ENCODE measurements around the gene WDR64.
"Not testable (repeated sequence)": the region's sequence is repeated elsewhere in the genome, so short reads cannot be mapped to it uniquely, and the experiment has no call there.

WDR64 gene

DNA sequence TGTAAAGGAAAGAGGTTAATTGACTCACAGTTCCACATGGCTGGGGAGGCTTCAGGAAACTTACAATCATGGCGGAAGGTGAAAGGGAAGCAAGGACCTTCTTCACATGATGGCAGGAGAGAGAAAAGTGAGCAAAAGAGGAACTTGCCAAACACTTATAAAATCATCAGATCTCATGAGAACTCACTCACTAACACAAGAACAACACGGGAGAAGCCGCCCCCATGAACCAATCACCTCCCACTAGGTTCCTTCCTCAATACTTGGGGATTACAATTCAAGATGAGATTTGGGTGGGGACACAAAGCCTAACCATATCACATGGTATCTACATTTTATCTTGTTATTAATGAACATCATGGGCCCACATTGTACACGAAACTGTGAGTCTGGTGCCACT lies 51.7 kb downstream of the WDR64 start:
- DNase-seq = not testable (repeated sequence)

DNA sequence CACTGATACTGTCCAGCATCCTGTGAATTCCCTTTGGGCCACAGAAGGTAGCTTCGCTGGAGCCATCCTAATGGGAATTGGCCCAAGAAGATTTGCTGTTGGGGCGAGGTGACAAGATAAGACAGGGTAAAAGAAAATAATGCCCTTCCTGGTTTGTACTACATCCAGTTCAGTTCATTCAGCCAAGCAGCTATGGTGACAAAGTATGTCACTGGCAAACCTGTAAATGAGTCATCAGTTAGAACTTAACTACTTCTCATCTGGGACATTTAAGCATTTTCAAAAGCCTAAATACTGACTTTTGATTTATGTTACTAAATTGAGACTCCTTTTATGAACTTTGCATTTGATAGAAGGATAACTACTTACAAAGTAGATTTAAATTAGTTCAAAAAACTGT lies 54.2 kb downstream of the WDR64 start:
- no peak for DNase-seq

DNA sequence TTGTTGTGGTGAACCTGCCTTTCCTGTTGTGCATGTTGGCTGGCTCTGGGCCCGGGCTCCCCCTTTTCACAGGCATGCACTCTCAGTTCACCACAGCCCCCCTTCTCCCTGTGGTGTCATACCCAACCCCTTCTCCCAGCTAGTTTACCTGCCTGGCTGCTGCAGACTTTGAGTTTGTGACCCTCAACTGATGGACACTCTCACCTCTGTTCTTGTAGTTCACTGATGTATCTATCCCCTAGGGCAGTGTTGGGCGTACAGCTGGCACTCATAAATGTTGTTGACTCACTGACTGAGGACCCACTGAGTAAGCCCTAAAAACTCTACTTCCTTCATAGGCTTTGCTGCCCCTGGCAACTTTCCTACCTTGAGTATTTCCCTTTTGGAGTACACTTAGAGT lies 54.9 kb downstream of the WDR64 start:
- no peak for DNase-seq

DNA sequence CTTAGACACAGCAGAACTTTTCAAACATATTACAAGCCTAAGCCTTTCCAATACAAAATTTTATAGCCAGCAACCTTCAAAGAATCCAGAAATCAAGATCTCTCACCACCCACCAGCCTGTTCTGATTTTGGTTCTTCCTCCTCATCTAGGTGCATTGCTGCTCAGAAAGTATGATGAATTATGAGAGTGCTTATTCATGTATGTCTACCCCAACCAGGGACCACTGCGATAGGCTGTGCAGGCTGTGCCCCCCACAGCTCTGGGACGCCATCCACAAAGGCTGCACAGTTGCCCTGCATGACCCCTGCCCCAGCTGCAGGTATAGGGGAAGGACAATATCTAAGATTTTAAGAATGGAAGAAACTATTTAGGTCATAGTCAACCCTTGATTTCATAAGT lies 55.4 kb downstream of the WDR64 start:
- no peak for DNase-seq

DNA sequence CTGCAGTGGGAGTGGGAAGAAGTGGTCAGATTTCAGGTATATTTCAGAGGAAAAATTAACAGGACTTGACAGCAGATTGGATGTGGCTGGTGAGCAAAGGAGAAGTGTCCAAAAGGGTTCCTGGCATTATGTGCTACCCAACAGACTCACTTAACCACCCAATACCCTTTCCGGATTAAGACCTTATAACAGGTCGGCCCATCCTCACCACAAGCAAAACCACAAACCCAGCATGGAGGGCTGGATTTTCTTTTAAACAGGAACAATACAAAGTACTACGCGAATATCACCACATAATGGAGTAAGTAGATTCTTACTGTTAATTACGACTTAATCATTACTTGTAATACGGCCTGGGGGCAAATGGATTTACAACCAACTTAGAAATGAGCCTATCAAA lies 59.2 kb downstream of the WDR64 start:
- no peak for DNase-seq

DNA sequence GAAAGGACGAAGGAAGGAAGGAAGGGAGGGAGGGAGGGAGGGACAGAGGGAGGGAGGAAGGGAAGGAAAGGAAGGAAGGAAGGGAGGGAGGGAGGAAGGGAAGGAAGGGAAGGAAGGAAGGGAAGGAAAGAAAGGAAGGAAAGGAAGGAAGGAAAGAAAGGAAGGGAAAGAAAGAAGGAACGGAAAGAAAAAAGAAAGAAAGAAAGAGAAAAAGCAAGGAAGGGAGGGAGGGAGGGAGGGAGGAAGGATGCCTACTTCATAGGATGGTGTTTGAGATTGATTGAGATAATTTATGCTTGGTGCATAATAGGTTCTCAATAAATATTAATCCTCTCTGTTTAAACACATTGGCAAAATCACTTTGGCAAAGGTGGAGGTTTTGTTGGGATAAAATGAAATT lies 61.2 kb downstream of the WDR64 start:
- no peak for DNase-seq

DNA sequence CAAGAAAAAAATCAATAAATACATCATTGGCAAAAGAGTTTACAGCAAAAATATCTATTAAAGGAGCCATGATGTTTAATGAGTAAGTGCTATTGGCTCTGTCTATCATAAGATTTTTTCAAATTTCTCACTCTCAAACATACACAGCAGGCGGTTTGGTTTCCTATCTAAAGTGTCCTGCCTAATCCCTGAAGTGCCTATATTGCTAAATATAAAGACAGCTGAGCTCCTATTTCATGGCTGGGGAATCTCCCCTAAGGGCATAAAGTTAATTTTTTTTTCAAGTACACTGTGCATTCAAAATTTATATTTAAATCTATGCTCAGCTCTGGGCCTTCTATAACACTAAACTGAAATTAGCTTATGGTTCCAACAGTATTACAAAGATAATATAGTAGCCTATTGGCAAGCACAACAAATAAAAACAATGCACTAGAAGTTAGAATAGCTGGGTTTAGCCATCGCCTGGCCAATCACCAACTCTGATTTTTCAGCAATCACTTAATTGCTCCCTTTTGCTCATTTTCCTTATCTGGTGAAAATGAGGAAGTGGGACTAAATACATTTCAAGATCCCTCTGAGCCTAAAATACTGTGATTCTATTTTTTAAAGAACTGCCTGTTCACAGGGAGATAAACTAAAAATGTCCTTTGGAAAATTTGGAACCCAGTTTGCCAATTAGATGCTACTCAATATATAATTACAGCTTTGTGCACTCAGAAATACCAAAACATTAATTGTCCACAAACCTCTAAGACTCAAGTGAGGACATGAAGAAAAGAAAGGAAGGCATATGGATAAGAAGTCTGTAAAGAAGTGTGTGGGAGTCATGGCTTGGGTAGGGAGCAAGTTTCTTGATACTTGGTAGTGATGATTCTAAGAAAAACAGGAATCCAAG lies 62.5 kb downstream of the WDR64 start:
- DNase-seq = no peak

DNA sequence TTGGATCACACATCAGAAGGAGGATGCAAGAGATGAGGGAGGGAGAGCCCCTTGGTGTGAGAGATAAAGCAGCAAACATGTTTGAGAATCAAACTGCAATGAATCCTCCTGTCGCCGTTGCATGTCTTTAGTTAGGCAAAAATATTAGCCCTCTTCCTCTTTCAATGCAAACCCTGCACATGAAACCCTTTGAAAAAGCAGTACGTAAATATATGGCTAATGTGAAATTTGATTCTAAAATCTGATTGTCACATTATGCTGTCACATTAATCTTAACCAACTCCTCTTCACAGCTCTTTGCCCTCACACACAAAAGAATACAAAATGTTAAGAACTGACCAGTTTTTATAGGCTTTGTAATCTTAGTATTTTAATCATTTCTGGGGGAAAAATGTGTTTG lies 63.4 kb downstream of the WDR64 start:
- DNase-seq = no peak

DNA sequence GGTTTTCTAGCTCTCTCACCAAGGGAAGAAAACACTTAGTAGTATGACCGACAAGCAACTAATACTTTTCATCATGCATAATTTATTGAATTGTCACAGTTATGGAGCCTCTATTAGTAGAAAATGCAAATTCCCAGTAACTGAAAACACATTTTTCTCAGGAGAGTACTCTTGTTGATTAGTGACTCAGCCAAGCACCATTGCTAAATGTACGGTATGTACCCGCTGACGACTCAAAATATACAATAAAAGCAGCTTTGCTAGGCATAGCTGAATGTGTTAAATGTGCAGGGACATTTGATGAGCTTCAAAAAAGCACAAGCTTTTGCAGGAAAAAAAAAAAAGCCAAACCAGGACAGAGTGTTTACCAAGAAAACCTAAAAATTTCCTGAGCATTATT lies 63.9 kb downstream of the WDR64 start:
- no peak for DNase-seq

DNA sequence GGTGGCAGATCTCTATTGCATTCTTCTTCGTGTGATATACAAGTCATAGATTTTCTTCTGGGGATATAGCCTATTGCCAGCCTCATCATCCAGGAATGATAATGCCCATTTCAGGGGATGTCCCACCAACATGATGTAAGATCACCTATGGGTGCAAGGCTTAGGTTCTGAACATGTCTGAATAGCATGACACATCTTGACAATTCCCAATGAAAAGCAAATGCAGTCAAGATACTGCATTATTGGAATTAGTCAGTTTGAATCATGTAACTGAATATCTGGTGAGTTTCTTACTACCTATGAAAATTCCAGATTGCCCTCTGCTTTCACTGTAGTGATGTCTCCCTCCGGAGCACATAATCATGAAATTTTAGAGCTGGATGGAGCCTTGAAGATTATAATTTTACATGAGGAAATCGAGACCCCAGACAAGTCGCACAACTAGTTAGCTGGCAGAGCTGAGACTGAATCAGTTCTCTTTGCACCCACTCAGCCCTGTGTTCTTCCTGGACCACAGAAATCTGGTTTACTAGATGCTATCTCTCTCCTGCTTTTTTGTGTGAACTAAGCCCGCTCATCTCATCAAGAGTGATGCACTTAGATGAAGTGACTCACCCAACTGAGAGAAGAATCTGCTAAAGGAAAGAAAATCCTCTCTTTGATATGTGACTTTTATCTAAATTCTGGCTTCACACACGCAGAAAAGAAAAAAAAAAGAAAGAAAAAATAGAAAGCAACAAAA lies 65.0 kb downstream of the WDR64 start:
- no peak for DNase-seq

DNA sequence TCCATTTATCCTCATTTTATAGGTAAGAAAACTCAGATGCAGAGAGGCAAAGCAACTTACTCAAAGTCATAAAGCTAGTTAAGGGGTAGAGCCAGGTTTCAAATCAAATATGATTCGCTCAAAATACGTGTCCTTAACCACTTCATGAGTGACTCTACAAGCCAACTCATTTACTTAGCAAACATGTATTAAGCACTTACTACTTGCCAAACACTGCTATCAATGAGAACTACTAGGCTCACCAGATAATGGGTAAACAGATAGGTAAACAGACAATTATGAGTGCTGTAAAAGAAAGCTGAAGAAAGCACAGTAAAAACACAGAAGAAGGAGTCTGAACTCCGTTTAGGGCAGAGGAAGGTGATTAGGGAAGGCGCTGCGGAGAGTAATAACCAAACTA lies 65.9 kb downstream of the WDR64 start:
- DNase-seq = no peak

DNA sequence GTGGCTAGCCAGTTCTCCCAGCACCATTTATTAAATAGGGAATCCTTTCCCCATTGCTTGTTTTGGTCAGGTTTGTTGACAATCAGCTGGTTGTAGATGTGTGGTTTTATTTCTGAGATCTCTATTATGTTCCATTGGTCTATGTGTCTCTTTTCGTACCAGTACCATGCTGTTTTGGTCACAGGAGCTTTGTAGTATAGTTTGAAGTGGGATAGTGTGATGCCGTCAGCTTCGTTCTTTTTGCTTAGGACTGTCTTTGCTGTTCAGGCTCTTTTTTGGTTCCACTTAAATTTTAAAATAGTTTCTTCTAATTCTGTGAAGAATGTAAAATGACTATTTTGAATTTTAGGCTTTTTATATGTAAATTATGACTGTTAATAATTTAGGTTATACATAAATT lies 68.9 kb downstream of the WDR64 start:
- DNase-seq = no peak

DNA sequence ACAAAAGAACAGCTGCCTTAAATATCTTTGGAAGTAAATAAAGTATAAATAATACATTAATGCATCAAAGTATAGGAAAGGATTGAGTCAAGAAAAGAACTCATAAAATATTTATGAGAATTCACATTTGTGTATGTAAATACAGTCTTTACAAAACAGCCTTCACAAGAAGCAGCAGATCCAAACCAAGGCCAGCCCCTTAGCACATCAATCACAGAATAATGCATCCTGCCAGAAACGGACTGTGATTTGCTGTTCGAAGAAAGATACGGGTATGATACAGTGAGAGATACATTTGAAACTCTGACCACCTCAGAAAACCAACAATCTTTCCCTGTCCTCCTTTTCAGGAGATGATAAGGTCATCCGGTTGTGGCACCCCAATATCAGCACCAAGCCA lies 70.9 kb downstream of the WDR64 start:
- DNase-seq = no peak

DNA sequence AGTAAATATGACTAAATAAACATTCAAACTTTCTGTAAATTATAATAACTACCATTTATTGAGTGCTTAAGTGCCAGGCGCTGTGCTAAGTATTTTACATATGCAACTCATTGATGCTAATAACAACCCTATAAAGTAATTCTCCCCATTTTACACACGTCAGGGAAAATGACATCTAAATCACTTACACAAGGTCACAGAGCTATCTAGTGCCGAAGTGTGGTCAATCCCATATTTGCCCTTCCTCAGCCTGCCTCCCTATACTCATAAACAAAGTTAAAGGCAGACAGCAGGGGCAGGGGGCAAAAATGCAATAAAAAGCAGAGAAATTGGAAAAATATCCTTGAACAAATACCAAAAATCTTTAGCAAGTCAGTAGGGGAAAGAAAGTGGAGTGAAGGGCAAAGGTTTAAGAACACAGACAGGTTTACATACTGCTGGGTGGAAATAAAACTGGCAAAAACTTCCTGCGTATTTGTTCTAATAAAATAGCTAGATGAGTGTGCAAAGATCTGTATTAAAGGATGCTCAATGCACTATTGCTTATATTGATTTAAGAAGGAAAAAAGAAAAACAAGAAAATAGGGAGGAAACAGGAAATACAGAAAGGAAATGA lies 72.8 kb downstream of the WDR64 start:
- no peak for DNase-seq

DNA sequence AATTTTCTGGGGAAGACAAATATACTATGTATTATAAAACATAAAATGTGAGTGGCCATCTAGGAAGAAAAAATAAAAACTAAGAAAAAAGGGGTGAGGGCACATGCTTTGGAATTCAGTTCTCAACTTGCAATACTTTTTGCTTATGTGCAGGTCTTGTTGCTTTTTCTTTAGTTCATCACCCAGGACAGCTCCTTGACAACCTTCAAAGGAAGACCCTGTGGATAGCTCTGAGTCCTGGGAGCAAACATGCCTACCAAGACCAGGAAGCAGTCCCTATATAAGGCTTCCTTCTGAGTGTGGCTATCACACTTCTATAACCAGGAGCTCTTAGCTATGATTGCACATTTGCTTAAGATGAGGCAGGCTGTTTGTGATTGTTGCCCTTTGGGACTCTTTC lies 78.0 kb downstream of the WDR64 start:
- DNase-seq = no peak

DNA sequence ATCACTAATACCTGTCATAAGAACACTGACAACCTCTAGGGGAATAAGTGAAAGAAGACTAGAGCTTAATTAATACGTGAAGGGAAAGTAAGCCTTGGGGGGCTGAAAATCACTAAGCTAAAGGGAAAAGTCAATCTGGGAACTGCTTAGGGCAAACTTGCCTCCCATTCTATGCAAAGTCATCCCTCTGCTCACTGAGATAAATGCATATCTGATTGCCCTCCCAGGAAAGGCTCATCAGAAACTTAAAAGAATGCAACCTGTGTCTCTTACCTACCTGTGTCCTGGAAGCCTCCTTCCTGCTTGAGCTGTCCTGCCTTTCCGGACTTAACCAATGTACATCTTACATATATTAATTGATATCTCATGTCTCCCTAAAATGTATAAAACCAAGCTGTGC lies 81.8 kb downstream of the WDR64 start:
- no peak for DNase-seq

DNA sequence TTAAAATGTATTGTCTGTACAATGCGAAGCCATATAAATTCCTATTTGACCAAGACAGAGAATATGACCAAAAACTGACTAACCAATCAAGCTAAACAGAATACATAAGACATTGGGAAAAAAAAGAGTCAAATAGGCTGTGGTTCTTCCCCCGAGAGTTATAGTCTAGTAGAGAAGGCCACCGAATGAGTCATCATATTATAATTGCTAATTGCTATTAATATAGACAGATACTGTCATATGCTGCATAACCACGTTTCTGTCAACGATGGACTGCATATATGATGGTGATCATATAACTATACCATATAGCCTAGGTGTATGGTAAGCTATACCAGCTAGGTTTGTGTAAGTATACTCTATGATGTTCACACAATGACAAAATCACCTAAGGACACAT lies 82.5 kb downstream of the WDR64 start:
- no peak for DNase-seq

DNA sequence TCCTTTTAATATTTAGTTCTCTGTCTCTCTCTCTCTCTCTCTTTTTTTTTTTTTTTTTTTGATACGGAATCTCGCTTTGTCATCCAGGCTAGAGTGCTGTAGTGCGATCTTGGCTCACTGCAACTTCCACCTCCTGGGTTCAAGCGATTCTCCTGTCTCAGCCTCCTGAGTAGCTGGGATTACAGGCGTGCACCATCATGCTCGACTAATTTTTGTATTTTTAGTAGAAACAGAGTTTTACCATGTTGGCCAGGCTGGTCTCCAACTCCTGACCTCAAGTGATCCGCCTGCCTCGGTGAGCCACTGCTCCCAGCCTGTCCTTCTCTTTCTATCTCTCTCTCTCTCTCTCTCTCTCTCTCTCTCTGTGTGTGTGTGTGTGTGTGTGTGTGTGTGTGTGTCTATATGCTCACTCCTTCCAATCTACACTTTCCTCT lies 83.4 kb downstream of the WDR64 start:
- not testable (repeated sequence) for DNase-seq

DNA sequence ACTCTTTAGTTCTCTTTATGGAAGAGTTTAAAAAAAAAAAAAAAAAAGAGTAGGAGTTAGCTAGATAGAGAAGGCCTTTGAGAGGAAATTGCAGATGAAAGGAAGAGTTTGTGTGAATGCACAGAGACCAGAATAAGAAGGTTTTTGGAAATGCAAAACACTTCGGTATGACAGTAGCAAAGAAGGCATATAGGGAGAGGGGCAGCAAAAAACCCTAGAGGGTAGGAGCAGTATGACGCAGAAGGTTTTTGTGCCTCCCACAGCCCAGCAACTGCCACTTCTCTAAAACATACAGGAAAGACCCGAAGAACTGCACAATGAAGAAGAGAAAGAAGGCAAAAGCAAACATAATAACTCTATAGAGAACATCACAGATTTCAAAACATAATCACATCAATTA lies 84.3 kb downstream of the WDR64 start:
- DNase-seq = no peak

DNA sequence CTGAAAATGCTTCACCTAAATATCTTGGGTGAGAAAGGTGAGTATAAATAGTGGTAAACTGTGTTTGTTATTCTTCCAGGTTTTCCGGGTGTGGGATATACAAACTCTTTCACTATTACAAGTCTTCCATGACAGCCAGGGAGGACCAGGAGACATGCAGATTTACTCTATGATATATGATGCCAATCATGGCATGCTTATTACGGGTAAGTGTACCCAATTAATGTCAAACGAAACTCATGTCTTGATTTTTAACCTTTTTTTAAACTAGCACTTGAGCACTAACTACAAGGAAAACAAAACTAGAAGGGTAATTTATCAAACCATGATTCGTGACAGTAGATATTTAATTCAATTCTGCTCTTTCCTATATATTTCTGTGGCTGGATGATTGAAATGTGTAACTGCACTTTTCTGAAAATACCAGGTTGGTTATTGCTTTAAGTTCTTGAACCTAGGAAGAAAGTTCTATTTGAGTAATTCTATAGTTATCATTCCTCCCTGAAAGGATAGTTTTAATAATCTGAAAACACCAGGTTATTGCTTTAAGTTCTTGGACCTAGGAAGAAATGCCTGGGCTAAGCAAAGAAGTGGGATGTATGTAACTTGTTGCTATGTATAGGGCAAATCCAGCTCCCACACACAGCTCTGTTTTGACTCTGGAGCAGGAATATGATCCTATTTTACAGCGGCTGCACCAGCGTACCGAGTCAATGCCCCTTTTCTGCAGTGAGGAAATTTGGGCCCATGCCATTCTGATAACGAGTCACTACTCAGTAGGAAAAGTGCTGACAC lies 86.4 kb downstream of the WDR64 start:
- DNase-seq = no peak

DNA sequence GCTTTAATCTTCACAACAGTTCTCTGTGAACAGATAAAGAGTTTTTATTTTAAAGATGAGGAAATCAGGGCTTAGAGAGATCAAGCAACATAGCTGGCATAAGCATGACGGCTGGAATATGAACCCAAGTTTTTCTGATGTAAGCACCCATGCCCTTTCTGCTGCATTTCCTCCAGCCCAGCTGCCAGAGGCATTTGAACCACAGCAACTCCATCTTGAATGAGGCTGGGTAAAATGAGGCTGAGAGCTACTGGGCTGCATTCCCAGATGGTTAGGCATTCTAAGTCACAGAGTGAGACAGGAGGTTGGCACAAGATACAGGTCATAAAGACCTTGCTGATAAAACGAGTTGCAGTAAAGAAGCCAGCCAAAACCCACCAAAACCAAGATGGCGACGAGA lies 90.0 kb downstream of the WDR64 start:
- DNase-seq = no peak

DNA sequence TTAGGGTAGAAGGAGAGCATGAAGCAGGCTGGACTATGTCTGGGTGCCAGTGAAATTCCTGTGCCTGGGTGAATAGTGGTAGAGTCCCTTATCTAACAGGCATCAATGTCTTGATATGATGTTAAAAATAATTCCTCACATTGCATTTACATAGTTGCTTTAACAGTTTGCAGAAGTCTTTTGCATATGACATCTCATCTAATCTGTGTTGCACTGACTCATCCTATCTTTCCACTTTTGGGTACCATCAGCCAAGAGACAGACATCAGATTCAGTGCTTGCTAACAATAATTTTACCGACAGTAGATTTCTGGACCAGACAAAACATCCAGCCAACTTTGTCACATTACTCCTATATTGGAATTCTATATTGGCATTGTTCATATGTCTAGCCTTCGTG lies 92.5 kb downstream of the WDR64 start:
- no peak for DNase-seq

DNA sequence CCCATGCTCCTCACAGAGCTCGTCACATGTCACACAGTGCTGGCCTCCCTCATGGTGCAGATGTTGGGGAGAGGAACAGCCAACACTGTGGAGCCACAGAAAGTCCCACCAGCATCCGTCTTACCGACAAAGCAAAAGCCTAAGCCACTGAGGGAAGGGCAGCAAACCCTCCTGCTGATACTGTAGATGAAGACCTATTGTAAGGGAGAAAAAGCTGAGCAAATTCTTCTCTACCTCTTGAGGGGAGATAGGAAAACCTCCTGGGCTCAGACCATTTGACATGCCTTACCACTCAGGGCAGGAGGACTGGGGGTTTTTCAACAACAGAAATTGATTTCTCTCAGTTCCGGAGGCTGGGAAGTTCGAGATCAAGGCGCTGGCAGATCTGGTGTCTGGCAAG lies 95.9 kb downstream of the WDR64 start:
- no peak for DNase-seq
